ENCODE measurements around the gene PIM3.

DNA sequence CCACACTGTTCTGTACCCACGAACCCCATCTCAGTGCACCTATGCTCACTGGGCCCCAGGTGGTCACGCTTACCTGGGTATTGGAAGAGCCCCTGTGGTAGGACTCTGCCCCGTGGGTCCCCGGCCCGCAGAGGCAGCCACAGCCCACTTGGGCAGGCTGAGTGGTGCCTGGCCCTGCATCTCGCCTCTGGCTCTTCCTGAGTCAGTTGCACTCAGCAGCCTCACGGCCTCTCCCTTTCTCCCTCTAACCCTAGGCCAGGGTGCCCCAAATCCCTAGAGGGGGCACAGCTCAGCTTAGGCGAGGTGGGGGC, 32.4 kb upstream of the PIM3 start:
- TF ChIP-seq, protein P1, sequence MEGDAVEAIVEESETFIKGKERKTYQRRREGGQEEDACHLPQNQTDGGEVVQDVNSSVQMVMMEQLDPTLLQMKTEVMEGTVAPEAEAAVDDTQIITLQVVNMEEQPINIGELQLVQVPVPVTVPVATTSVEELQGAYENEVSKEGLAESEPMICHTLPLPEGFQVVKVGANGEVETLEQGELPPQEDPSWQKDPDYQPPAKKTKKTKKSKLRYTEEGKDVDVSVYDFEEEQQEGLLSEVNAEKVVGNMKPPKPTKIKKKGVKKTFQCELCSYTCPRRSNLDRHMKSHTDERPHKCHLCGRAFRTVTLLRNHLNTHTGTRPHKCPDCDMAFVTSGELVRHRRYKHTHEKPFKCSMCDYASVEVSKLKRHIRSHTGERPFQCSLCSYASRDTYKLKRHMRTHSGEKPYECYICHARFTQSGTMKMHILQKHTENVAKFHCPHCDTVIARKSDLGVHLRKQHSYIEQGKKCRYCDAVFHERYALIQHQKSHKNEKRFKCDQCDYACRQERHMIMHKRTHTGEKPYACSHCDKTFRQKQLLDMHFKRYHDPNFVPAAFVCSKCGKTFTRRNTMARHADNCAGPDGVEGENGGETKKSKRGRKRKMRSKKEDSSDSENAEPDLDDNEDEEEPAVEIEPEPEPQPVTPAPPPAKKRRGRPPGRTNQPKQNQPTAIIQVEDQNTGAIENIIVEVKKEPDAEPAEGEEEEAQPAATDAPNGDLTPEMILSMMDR (conservative IDR thresholded peaks at IDR 0.05 in 1 of 2, IDR thresholded peaks at IDR 0.05 in 1 of 2; ENCODE audit: extremely low read depth in 1 of 2, insufficient read depth in 1 of 2, low read depth in 1 of 2, low read length in 2 of 2), result no peak
- TF ChIP-seq EZH2 (IDR thresholded peaks at IDR 0.05; ENCODE audit: borderline replicate concordance, low read length), result no peak
